Rectal smooth muscle tissue (tissue), 1 donor: ENCODE measurements around the gene MATR3.
"Not testable (repeated sequence)": the region's sequence is repeated elsewhere in the genome, so short reads cannot be mapped to it uniquely, and the experiment has no call there.

Experiments used
- H3K27ac ChIP-seq: one replicate; pipeline ENCODE4 v1.7.0; 2013; ENCODE audit warnings: low read depth, low read length, inconsistent platforms
- H3K27me3 ChIP-seq: one replicate; pipeline ENCODE4 v1.7.0; 2013; ENCODE audit warnings: low read length; ENCODE audit not compliant: control insufficient read depth, insufficient read depth
- H3K36me3 ChIP-seq: one replicate; pipeline ENCODE4 v1.7.0; 2013; ENCODE audit warnings: low read length; ENCODE audit not compliant: control insufficient read depth, insufficient read depth
- H3K4me1 ChIP-seq: one replicate; pipeline ENCODE4 v1.7.0; 2013; ENCODE audit warnings: low read length; ENCODE audit not compliant: control insufficient read depth, insufficient read depth
- H3K4me3 ChIP-seq: one replicate; pipeline ENCODE4 v1.7.0; 2013; ENCODE audit warnings: low read length
- H3K9ac ChIP-seq: one replicate; pipeline ENCODE4 v1.7.0; 2013; ENCODE audit warnings: low read length

Gene MATR3

DNA sequence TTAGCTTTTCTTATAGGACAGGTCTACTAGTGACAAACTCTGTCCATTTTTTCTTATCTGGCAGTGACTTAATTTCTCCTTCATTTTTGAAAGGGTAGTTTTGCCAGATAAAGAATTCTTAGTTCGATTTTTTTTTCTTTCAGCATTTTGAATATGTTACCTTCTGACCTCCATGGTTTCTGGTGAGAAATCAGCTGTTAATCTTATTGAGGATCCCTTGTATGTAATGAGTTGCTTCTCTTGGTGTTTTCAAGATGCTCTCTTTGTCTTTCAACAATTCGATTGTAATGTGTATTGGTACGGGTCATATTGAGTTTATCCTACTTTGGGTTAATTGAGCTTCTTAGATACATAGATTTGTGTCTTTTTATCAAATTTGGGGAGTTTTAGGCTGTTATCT is 60.6 kb downstream of the MATR3 start:
- Histone ChIP-seq H3K4me1 (no peaks in the 10 kb centered on the region), H3K27ac (no peak overlapping the region), H3K4me3 (no peak overlapping the region), H3K27me3 (no peaks in the 10 kb centered on the region), H3K36me3 (no peaks in the 10 kb centered on the region), H3K9ac (no peak overlapping the region)

DNA sequence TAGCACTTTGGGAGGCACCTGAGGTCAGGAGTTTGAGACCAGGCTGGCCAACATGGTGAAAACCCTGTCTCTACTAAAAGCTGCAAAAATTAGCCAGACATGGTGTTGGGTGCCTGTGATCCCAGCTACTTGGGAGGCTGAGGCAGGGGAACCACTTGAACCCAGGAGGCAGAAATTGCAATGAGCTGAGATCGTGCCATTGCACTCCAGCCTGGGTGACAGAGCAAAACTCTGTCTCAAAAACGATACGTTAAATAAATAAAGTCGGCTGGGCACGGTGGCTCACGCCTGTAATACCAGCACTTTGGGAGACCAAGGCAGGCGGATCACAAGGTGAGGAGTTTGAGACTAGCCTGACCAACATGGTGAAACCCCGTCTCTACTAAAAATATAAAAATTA is 62.4 kb downstream of the MATR3 start:
- not testable (repeated sequence) for H3K4me1 ChIP-seq, H3K27me3 ChIP-seq, H3K36me3 ChIP-seq, H3K27ac ChIP-seq, H3K4me3 ChIP-seq, H3K9ac ChIP-seq

GRCh38 chr5:139358064-139358463 is 64.5 kb downstream of the MATR3 start:
- no peaks in the 10 kb centered on the region for H3K36me3 ChIP-seq
- H3K4me3 ChIP-seq: no peak overlapping the region
- no peak overlapping the region for H3K9ac ChIP-seq
- H3K27ac ChIP-seq: no peak overlapping the region
- H3K4me1 ChIP-seq: no peaks in the 10 kb centered on the region
- no peaks in the 10 kb centered on the region for H3K27me3 ChIP-seq

DNA sequence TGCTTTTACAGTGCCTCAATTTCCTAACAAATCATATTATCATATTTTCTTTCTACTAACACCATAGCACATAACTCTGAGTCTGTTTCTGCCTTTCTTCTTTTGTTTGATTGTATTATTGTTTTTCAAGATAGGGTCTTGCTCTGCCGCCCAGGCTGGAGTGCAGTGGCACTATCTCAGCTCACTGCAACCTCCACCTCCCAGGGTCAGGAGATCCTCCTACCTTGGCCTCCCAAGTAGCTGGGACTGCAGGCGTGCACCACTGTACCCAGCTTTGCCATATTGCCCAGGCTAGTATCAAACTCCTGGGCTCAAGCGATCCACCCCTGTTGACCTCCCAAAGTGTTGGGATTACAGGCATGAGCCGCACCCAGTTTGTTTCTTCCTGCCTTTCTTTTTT is 66.8 kb downstream of the MATR3 start:
- Histone ChIP-seq H3K36me3 (peaks cover 12% of the 10 kb centered on the region), H3K4me3 (no peak overlapping the region), H3K27ac (no peak overlapping the region), H3K27me3 (no peaks in the 10 kb centered on the region), H3K4me1 (no peaks in the 10 kb centered on the region), H3K9ac (no peak overlapping the region)

- Histone ChIP-seq H3K27me3 (no peaks in the 10 kb centered on the region), H3K36me3 (peaks cover 12% of the 10 kb centered on the region), H3K9ac (no peak overlapping the region), H3K4me3 (no peak overlapping the region), H3K4me1 (no peaks in the 10 kb centered on the region), H3K27ac (no peak overlapping the region)
Observed at GRCh38 chr5:139361835-139362429, 68.4 kb downstream of the MATR3 start.

DNA sequence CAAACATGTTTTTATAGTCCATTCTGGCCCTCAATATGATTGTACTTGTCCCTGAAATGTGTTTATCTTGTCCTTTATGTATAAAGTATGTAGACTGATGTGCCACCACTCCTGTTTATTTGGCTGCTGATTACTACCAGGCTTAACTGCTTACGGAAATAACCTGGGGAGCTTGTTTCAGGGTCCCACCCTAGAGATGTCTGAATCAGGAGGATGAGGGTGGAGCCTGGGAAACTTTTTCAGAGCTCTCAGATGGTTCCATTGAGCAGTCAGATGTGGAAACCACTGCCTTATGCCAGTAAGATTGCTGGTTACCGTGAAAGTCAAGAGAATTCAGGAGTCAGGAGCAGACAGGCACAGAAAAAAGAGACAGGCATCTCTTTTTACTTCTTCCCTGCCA is 70.4 kb downstream of the MATR3 start:
- no peak overlapping the region for H3K27ac ChIP-seq
- no peaks in the 10 kb centered on the region for H3K27me3 ChIP-seq
- H3K4me3 ChIP-seq: no peak overlapping the region
- H3K9ac ChIP-seq: no peak overlapping the region
- H3K4me1 ChIP-seq: no peaks in the 10 kb centered on the region
- H3K36me3 ChIP-seq: peaks cover 12% of the 10 kb centered on the region

GRCh38 chr5:139364466-139364865 is 70.9 kb downstream of the MATR3 start:
- Histone ChIP-seq H3K4me1 (no peaks in the 10 kb centered on the region), H3K4me3 (no peak overlapping the region), H3K9ac (no peak overlapping the region), H3K27me3 (no peaks in the 10 kb centered on the region), H3K27ac (no peak overlapping the region), H3K36me3 (peaks cover 12% of the 10 kb centered on the region)

GRCh38 chr5:139368613-139369012 is 75.1 kb downstream of the MATR3 start:
- Histone ChIP-seq H3K4me3 (no peak overlapping the region), H3K27ac (no peak overlapping the region), H3K4me1 (peaks cover 2% of the 10 kb centered on the region), H3K36me3 (peaks cover 13% of the 10 kb centered on the region), H3K9ac (no peak overlapping the region), H3K27me3 (no peaks in the 10 kb centered on the region)

DNA sequence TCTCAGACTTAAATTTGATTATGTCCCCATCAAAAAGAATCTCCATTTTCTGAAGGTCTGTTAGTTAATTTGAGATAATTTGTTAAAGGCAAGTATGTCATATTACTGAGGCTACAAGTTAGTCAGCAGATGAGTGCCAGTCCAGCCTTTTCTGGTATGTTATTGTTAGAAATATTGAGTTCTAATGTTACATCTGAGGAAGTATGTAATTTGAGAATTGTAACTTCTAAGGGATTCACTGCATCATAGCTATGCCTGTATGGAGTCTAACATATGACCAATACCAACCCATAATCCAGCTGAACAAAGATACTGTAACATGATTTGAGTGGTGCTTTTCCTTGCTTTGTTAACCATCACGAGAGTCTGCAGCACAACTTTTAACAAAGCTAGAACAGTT is 75.6 kb downstream of the MATR3 start:
- Histone ChIP-seq H3K4me1 (peaks cover 2% of the 10 kb centered on the region), H3K36me3 (peaks cover 7% of the 10 kb centered on the region), H3K9ac (no peak overlapping the region), H3K27me3 (no peaks in the 10 kb centered on the region), H3K4me3 (no peak overlapping the region), H3K27ac (no peak overlapping the region)

DNA sequence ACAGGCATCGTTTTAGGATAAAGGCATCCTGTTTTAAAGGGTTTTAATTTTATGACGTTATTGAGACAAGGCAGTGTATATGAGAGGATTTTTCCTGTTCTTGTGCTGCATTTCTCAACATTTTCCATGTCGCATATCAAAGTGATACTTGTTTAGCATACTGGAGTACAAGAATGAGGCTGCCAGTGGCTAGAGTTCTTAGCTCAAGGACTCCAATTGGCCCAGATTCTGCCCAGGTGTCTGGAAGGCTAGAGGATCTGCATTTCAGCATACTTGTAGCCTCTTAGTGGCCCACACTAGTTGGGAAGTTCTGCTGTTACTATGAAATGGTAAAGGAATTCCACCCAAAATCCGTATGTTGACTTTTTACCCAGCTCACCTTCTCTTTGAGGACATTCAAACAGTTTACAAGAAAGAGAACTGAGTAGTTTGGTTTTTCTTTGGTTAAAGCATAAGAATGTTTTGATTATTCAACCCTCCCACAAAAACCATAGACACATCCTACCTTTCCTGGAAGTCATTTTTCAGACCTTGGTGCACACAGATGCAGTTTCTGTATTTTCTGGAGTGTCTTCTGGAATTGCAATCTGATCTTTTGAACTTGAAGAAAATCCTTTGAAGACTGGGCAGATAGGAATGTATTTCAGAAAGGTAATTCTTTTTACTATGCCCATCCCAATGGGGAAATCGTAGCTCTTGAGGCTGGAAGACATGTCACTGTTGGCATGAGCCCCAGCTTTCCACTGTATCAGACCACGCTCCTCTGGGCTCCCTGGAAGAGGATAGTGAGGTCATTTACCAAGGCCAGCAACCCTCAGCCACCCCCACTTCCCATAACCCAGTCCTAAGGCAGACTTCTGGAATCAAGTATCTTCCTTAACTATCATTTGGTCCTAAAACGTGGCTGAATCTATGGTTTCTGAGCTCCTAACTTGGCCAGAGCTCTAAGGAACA is 78.2 kb downstream of the MATR3 start:
- Histone ChIP-seq H3K27ac (no peak overlapping the region), H3K4me1 (peaks cover 2% of the 10 kb centered on the region), H3K9ac (no peak overlapping the region), H3K4me3 (no peak overlapping the region), H3K36me3 (peaks cover 5% of the 10 kb centered on the region), H3K27me3 (no peaks in the 10 kb centered on the region)

- H3K36me3 ChIP-seq: peaks cover 2% of the 10 kb centered on the region
- H3K27ac ChIP-seq: no peak overlapping the region
- no peak overlapping the region for H3K4me3 ChIP-seq
Observed at GRCh38 chr5:139374909-139375308, 81.4 kb downstream of the MATR3 start.

DNA sequence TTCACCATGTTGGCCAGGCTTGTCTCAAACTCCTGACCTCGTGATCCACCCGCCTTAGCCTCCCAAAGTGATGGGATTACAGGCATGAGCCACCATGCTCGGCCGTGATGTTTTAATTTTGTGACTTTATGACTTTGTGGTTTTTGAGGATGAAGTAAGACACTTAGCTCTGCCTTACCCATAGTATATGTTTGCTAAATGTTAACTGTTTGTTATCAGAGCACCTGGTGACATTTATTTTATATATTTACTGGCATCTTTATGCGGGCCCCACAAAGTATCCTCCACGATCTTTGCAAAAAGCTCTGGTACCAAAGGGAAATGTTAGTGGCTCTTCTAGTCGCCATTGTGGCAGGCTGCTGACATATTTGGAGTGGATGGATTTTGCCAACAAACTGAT is 82.8 kb downstream of the MATR3 start:
- H3K36me3 ChIP-seq: peaks cover 2% of the 10 kb centered on the region
- no peak overlapping the region for H3K27ac ChIP-seq
- H3K4me1 ChIP-seq: peaks cover 2% of the 10 kb centered on the region

More at GRCh38 chr5:139374909-139375308, 81.4 kb downstream of the MATR3 start:
- Histone ChIP-seq H3K27me3 (no peaks in the 10 kb centered on the region), H3K4me1 (peaks cover 2% of the 10 kb centered on the region), H3K9ac (no peak overlapping the region)

DNA sequence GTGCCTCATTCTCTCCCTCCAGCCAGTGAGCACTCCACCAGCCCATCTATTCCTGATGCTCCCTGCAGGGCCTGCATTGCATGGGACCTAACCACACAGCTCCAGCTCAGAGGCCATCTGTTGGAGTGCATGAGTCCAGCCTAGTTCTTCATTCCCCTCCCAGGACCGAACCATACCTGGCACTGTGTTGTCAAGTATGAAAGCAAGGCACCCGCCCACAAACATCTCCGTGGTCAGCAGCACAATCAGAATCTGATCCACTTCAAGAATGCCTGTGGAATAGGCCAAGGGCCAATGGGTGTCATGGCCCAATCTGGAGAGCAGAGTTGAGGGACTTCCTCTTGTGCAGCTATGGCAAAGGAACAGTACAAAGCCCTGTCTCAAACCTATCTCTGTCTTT is 83.7 kb downstream of the MATR3 start:
- H3K9ac ChIP-seq: no peak overlapping the region

More for the DNA sequence above, 82.8 kb downstream of the MATR3 start:
- H3K4me3 ChIP-seq: no peak overlapping the region
- H3K27me3 ChIP-seq: no peaks in the 10 kb centered on the region
- H3K9ac ChIP-seq: no peak overlapping the region

More for the DNA sequence above, 83.7 kb downstream of the MATR3 start:
- Histone ChIP-seq H3K4me3 (no peak overlapping the region), H3K27ac (no peak overlapping the region), H3K36me3 (peaks cover 2% of the 10 kb centered on the region), H3K4me1 (peaks cover 2% of the 10 kb centered on the region), H3K27me3 (no peaks in the 10 kb centered on the region)
